RWPE1 (cell line): ENCODE results near the gene HPSE2.
"Not testable (repeated sequence)": the region's sequence is repeated elsewhere in the genome, so short reads cannot be mapped to it uniquely, and the experiment has no call there.

Experiments used
- CTCF ChIA-PET: fragments of 350-600 bp; sonication (Branson Sonifier 250); formaldehyde crosslinking; extraction: SDS; loops from one replicate; lab custom pipeline; 2021; lab: Yijun Ruan, JAX
- POLR2A ChIA-PET: fragments of 400-600 bp; formaldehyde crosslinking; extraction: SDS; loops from one replicate; lab custom pipeline; 2020; ENCODE audit warnings: antibody characterized with exemption; ENCODE audit not compliant: low non-redundant PET; lab: Yijun Ruan, JAX
- DNase-seq: peaks from one replicate; pipeline ENCODE4 v3.0.0; 2012; ENCODE audit warnings: low spot score
- H3K27ac ChIP-seq: fragments of 450-650 bp; 2 replicates; pipeline ENCODE4 v1.5.1; 2017
- CTCF ChIP-seq: fragments of 450-650 bp; conservative IDR thresholded peaks from 2 replicates; pipeline ENCODE4 v1.5.1; 2017; ENCODE audit warnings: low read depth, mild to moderate bottlenecking

HPSE2 gene

GRCh38 chr10:98915911-98916310 lies 319.7 kb downstream of the HPSE2 start:
- TF ChIP-seq CTCF = no peak
- no peak for DNase-seq
- no peak overlapping the region for H3K27ac ChIP-seq
- ChIA-PET CTCF (no interaction called here), POLR2A (no interaction called here)

- TF ChIP-seq CTCF = no peak
- POLR2A ChIA-PET = no interaction called here
- no peak overlapping the region for H3K27ac ChIP-seq
- CTCF ChIA-PET = interaction anchor here (0.8 kb wide), 1 partner anchor 31 kb away, joined by 3 read pairs; no protein-coding TSS in a partner anchor
- no peak for DNase-seq
These were observed 325.1 kb downstream of the HPSE2 start for GRCh38 chr10:98910546-98910945.

- ChIA-PET CTCF (interaction anchor here (0.8 kb wide), 1 partner anchor 31 kb away, joined by 3 read pairs; no protein-coding TSS in a partner anchor), POLR2A (no interaction called here)
- no peak overlapping the region for H3K27ac ChIP-seq
- DNase-seq = no peak
- no peak for TF ChIP-seq CTCF
These were observed 325.6 kb downstream of the HPSE2 start for GRCh38 chr10:98910048-98910447.

GRCh38 chr10:98908868-98909267 lies 326.8 kb downstream of the HPSE2 start:
- no peak overlapping the region for H3K27ac ChIP-seq
- DNase-seq = no peak
- CTCF ChIA-PET = no interaction called here
- TF ChIP-seq CTCF = no peak
- POLR2A ChIA-PET = no interaction called here

- CTCF ChIA-PET, H3K27ac ChIP-seq, POLR2A ChIA-PET, DNase-seq: not testable (repeated sequence)
These were observed 327.4 kb downstream of the HPSE2 start for GRCh38 chr10:98908247-98908646.

- POLR2A ChIA-PET = no interaction called here
- no peak for DNase-seq
- TF ChIP-seq CTCF = no peak
- no peak overlapping the region for H3K27ac ChIP-seq
- CTCF ChIA-PET = no interaction called here
These were observed 334.1 kb downstream of the HPSE2 start for GRCh38 chr10:98901441-98902110.

- TF ChIP-seq CTCF = no peak
- H3K27ac ChIP-seq = no peak overlapping the region
- POLR2A ChIA-PET = no interaction called here
These were observed 336.6 kb downstream of the HPSE2 start for GRCh38 chr10:98899018-98899417.

More at GRCh38 chr10:98899018-98899417, 336.6 kb downstream of the HPSE2 start:
- DNase-seq = no peak
- CTCF ChIA-PET = no interaction called here
